Germinal center (tissue), 1 donor: ENCODE data around the gene OCRL.
"Not testable (repeated sequence)": the region's sequence is repeated elsewhere in the genome, so short reads cannot be mapped to it uniquely, and the experiment has no call there.

Experiments used
- DNase-seq: peaks from one replicate; pipeline ENCODE4 v3.0.0; 2012; ENCODE audit warnings: mixed read lengths, low spot score

OCRL gene

GRCh38 chrX:129534816-129535578 lies 5.1 kb upstream of the OCRL start:
- DNase-seq: no peak

- peak; percentile 3 for DNase-seq
These were observed 694 bp downstream of the OCRL start for GRCh38 chrX:129540722-129541184.

- no peak for DNase-seq
These were observed 4.7 kb downstream of the OCRL start for GRCh38 chrX:129544780-129545179.

- no peak for DNase-seq
These were observed 5.3 kb downstream of the OCRL start for GRCh38 chrX:129545408-129545807.

GRCh38 chrX:129549124-129549523 lies 9.1 kb downstream of the OCRL start:
- no peak for DNase-seq

GRCh38 chrX:129553619-129554288 lies 13.7 kb downstream of the OCRL start:
- peak; percentile 14 for DNase-seq

- DNase-seq: not testable (repeated sequence)
These were observed 14.8 kb downstream of the OCRL start for GRCh38 chrX:129554816-129555215.

- DNase-seq: no peak
These were observed 16.8 kb downstream of the OCRL start for GRCh38 chrX:129556806-129557315.

- DNase-seq: no peak
These were observed 17.9 kb downstream of the OCRL start for GRCh38 chrX:129557844-129558480.

- no peak for DNase-seq
These were observed 19.7 kb downstream of the OCRL start for GRCh38 chrX:129559783-129560182.

- DNase-seq: no peak
These were observed 21.4 kb downstream of the OCRL start for GRCh38 chrX:129561453-129561852.

- DNase-seq: not testable (repeated sequence)
These were observed 24.3 kb downstream of the OCRL start for GRCh38 chrX:129564345-129564744.

GRCh38 chrX:129565046-129565650 lies 25.1 kb downstream of the OCRL start:
- no peak for DNase-seq

GRCh38 chrX:129566073-129566472 lies 26.0 kb downstream of the OCRL start:
- no peak for DNase-seq

GRCh38 chrX:129568349-129568748 lies 28.3 kb downstream of the OCRL start:
- no peak for DNase-seq

GRCh38 chrX:129572422-129572821 lies 32.4 kb downstream of the OCRL start:
- DNase-seq: no peak

- not testable (repeated sequence) for DNase-seq
These were observed 33.6 kb downstream of the OCRL start for GRCh38 chrX:129573652-129574051.

- DNase-seq: no peak
These were observed 34.2 kb downstream of the OCRL start for GRCh38 chrX:129574214-129574613.

- DNase-seq: no peak
These were observed 36.5 kb downstream of the OCRL start for GRCh38 chrX:129576539-129576938.

- no peak for DNase-seq
These were observed 37.4 kb downstream of the OCRL start for GRCh38 chrX:129577473-129577872.

- DNase-seq: no peak
These were observed 37.8 kb downstream of the OCRL start for GRCh38 chrX:129577877-129578276.

- no peak for DNase-seq
These were observed 41.8 kb downstream of the OCRL start for GRCh38 chrX:129581904-129582303.
